ENCODE measurements around the gene ATP8A2. TPM values are rescaled to one million over a fixed set of nuclear protein-coding genes. Genes with fewer than 3 reads are reported as not detected.
"Not testable (repeated sequence)": the region's sequence is repeated elsewhere in the genome, so short reads cannot be mapped to it uniquely, and the experiment has no call there.

The ATP8A2 gene
- total RNA-seq, 1 experiment from 2014 or later = 0.20 TPM

DNA sequence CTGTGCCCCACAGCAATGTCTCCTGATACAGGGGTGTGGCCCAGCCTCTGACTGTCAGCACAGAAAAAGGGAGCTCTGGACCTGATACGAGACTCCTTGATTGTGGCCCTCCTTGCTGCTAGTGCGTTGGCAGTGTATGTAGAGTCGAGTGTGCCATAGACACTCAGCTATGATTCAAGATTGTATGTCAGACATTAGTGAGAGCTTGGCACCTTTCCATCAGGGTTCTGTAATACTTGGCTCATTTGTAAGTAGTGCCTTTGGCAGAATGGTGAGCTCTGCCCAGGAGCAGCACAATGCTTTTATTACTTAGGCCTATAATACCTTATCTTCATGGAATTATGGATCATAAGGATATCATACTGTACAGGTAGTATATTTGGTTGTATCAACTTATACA lies 83.4 kb downstream of the ATP8A2 start:
- DNase-seq (ENCODE audit: extremely low read depth, low read depth) = no peak

DNA sequence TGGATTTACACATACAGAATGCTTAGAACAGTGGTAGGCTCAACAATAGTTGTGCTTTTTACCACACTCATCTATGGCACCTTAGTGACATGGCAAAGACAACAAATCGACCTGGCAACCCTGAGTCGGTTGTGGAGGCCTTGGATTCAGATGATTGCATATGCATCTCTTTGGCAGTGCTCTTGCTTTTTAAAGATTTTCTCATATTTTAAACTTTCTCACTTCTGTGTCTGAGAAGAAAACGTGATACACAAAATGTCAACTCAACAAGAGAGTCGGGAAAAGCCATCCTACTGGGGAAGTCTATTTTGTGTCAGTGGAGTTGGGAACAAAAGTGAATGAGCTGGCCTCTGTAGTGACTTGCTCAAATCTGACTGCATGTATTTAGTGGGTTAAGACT lies 85.8 kb downstream of the ATP8A2 start:
- DNase-seq (ENCODE audit: extremely low read depth, low read depth) = no peak

DNA sequence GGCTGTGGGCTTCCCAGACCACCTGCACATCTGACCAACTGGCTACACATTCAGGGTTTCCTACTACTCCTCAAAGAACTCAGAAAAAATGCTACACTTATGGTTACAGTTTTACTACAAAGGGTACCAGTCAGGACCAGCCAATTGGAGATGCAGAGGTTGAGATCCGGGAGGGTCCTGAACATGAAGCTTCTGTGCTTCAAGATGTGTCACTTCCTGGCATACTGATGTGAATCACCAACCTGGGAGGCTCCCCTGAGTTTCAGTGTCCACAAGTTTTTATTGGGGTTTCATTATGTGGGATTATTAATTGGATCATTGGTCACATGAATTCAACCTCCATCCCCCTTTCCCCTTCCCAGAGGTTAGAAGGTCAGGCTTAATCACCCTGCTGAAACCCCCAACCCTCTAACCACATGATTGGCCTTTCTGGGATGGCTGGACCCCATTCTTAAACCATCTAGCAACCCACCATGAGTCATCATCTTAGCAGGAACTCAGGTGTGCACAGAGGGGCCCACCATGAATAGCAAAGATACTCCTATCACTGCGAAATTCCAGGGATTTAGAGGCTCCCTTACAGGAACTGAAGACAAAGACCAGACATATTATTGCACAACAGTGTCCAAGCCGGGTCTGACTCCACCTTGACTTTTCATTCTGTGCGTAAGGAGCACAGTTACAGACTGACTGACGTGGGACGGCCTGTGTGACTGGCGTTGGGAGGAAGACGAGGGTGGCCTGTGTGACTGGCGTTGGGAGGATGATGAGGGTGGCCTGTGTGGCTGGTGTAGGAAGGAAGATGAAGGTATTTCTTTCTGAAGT lies 90.7 kb downstream of the ATP8A2 start:
- DNase-seq (ENCODE audit: extremely low read depth, low read depth) = no peak

DNA sequence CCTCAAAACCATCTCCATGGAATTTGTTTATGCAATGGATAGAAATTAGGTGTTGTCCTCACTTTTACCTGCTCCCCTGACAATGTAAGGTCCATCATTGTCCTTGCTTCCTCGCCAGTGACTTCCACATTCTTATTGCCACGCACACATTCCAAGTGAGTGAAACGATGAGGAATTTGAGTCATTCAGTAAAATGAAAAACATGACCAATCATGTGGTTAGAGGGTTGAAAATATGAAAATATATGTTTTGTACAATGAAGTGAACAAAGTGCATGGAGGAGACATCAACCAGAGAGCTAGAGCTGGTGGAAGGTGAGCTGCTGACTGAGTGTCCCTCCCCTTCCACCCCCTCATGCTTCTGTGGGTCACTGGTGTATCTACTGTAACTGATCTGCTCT lies 91.7 kb downstream of the ATP8A2 start:
- DNase-seq (ENCODE audit: extremely low read depth, low read depth) = no peak

GRCh38 chr13:25466880-25467279 lies 95.1 kb downstream of the ATP8A2 start:
- no peak for DNase-seq (ENCODE audit: extremely low read depth, low read depth)

DNA sequence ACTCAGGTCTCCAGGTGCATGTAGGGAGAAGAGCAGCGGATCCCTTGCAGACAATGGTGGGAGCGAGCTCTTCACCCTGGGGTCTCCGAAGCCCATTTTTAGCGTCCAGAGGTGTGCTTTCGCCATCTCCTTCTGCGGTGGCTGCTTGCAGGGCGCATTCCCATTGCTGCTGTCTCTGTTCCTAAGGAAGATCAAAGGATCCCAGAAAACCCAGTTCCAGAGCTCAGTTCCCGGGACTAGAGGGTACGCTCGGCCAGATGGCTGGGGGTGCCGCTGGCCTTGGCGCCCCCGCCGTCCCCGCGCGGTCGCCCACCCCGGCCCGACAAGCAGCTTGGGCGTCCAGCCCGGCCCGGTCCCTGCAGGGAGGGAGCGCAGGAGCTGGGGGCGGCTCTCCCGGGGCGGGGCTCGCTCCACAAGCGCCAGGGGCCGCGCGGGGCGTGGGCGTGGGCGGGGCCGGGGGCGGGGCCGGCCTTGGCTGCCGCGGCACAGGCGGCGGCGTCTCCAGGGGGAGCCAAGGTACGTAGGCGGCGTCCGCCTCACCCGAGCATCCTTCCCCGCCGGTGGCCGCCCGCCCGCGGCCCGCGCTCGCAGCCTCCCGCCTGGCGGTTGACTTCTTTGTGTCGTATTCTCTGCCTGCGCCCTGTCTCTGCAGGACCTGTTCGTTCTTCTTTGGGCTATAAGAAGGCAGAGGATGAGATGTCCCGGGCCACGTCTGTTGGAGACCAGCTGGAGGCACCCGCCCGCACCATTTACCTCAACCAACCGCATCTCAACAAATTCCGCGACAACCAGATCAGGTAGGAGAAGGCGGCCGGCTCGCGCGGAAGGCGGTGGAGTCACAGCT lies 96.8 kb downstream of the ATP8A2 start:
- DNase-seq (ENCODE audit: extremely low read depth, low read depth) = no peak

GRCh38 chr13:25469169-25469525 lies 97.4 kb downstream of the ATP8A2 start:
- no peak for DNase-seq (ENCODE audit: extremely low read depth, low read depth)

DNA sequence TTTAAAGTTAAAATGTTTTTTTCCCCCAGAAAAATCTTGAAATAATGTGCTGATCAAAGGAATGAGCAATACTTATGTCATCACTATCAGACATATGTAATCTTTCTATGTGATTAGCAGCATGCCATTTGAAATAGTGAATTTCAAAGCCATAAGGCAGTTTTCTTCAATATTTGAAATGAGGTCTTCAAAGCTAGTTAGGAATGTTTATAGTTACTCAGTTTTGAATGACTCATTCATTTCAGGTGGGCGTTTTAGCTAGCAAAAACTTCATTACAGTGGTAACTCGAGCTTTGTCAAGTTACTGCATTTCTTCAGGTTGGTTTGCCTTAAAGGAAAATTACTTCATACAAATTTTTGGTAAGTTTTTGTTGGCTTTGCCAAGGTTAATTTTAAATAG lies 102.1 kb downstream of the ATP8A2 start:
- no peak for DNase-seq (ENCODE audit: extremely low read depth, low read depth)

GRCh38 chr13:25478186-25478585 lies 106.4 kb downstream of the ATP8A2 start:
- peak; percentile 6 for DNase-seq (ENCODE audit: extremely low read depth, low read depth)

DNA sequence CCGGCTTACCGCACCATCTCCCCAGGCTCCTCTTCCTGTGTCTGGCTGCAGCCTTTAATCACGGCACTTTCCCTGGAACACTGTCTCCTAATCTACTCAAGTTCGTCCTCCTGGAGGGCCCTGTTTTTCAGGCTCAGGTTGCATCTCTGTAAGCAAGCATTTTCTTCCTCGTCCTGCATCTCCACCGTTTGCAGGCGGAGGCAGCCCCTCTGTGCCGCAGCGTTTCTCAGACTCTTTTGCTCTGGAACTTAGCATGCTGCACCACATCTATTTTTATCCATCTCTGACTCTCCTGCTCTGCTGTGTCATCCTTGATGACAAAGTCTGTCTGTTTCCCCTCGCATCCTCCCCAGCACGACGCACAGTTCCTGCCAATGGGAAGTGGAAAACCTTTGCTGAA lies 117.5 kb downstream of the ATP8A2 start:
- no peak for DNase-seq (ENCODE audit: extremely low read depth, low read depth)

DNA sequence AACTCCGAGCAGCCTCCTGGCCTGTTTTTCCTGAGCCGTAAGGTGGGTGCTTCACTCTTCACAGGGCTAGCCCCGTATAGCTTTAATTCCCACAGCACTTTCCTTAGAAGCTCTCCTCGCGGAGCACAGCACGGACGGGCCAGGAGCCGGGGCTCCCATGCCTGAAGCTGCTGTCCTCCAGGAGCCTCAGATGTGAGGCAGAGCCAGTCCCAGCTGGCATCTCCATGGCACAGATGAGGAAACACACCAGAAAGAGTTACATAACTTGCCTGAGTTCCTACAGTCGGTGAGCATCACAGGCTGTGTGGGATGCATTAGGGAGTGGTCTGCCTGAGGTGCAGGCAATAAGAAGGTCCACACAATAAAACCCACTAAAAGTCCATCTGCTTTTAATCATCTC lies 118.5 kb downstream of the ATP8A2 start:
- DNase-seq (ENCODE audit: extremely low read depth, low read depth) = no peak

DNA sequence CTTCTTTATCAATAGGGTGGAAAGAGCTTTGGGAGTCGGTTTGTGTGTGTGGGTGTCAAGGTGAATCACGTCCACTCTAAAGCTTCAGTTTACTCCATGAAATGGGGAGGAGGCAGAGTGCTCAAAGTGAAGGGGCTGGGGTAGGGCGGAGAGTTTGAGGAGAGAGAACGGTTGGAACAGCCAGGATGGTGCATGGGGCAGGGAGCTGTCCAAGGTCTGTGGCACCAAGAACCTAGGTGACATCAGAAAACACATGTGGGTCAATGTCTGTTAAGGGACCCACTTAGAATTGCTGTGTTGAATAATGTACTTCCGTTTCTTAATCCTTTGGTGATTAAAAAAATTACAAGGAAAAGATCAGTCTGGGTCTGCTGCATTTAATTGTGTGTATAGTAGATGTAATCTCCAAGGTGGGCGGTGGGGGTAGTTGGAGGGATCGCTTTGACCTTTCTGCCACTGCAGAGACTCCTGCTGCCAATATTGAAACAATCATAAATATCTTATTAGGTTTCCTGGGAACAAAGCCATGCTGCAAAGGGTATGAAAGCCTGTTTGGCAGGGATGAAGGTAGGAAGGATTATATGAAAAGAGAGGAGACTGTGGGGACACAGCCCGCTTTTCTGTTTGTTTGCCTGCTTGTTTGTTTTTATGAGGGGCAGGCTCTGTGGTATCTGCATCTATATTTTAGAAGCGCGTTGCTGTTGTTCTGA lies 122.3 kb downstream of the ATP8A2 start:
- DNase-seq (ENCODE audit: extremely low read depth, low read depth) = no peak

DNA sequence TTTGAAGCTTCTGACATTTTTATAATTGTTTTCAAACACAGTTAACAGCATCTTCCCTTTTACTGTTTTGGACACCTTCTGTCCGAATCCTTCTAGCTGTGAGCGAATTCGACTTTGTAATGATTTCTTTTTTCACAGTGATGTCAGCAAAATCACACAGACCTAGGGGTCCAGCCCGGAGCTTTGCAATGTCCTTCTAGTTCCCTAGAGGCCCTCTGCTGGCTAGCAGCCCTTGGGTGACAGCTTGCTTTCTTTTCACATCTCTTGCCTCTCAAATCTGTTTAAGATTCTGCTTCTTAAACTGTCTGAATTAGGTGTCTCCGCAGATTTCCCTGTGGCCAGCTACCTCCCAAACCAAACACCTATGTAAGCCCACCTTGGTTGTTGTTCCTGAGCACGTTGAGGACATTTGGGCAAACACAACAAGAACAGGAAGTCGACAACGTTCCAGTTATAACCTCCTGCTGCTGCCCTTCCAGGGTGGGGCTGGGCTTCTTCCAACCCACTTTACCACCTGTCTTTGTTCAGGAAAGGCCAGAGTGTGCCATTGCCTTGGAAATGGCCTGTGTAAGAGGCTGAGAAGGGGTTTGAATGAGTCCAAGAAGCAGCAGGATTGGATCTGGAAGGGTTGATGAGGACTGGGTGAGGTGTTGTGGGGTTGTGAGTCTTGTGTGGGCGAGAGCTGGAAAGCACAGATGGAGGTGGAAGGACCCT lies 123.1 kb downstream of the ATP8A2 start:
- no peak for DNase-seq (ENCODE audit: extremely low read depth, low read depth)

- no peak for DNase-seq (ENCODE audit: extremely low read depth, low read depth)
Observed at GRCh38 chr13:25501231-25501630, 129.5 kb downstream of the ATP8A2 start.

- DNase-seq (ENCODE audit: extremely low read depth, low read depth) = no peak
Observed at GRCh38 chr13:25502031-25502430, 130.3 kb downstream of the ATP8A2 start.

GRCh38 chr13:25502551-25502950 lies 130.8 kb downstream of the ATP8A2 start:
- DNase-seq (ENCODE audit: extremely low read depth, low read depth) = no peak

- DNase-seq (ENCODE audit: extremely low read depth, low read depth) = no peak
Observed at GRCh38 chr13:25503856-25504255, 132.1 kb downstream of the ATP8A2 start.

DNA sequence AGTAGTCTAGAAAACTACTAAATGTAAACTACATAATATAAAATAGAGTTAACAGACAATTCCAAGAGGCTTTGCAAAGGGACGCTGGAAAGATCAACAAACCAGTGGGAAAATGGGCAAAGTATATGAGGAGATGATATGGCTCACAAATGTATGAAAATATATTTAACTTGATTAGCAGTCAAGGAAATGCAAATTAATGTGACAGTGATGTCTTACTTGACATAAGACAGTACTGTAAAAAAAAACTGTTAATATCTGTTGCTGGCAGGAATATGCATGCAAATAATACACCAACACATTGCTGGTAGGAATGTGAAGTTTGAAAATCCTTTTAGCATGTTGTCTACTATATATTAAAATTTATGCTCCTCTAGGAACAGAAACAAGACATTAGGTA lies 136.1 kb downstream of the ATP8A2 start:
- no peak for DNase-seq (ENCODE audit: extremely low read depth, low read depth)

DNA sequence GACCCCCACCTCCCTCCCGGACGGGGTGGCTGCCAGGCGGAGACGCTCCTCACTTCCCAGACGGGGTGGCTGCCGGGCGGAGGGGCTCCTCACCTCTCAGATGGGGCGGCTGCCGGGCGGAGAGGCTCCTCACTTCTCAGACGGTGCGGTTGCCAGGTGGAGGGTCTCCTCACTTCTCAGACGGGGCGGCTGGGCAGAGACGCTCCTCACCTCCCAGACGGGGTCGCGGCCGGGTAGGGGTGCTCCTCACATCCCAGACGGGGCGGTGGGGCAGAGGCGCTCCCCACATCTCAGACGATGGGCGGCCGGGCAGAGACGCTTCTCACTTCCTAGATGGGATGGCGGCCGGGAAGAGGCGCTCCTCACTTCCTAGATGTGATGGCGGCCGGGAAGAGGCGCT lies 141.3 kb downstream of the ATP8A2 start:
- not testable (repeated sequence) for DNase-seq (ENCODE audit: extremely low read depth, low read depth)

DNA sequence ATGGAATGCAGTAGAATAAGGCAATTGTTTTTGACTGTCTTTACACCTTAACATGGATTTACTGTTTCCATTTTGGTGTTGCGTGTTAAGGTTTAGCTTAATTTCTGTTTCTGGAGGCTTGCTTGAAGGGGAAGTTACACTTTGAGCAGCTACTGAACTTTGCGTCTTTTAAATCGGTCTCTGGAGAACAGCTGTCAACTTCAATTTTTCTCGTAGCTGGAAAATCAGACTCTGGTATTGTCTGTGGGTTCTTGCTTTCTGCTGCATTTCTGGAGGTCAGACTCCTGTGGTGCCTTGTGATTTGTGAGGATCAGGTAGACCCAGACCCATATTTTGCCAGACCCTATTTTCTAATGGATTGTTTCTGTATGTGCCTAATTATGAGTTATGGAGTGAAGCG lies 146.7 kb downstream of the ATP8A2 start:
- DNase-seq (ENCODE audit: extremely low read depth, low read depth) = no peak

DNA sequence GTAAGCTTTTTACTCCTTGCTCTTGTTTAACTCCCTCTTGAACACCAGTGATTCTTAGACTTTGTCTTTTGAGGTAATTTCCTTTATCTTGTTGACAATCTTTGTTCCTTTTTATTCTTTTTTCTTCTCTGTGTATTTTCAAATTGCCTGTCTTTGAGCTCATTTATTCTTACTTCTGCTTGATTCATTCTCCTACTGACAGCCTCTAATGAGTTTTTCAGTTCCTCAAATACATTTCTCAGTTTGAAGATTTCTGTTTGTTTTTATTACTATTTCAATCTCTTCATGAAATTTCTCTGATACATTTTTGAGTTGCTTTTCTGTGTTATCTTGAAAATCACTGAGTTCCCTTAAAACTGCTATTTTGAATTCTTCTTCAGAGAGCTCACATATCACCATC lies 154.1 kb downstream of the ATP8A2 start:
- no peak for DNase-seq (ENCODE audit: extremely low read depth, low read depth)

All from NCI-H460 (cell line).